SH-SY5Y (cell line): ENCODE data around the gene KBTBD12.

Source experiments
- GATA2 ChIP-seq: IDR thresholded peaks from 2 replicates; pipeline ENCODE4 v1.6.1; 2011; ENCODE audit warnings: mild to moderate bottlenecking, low read depth, low read length
- GATA3 ChIP-seq: IDR thresholded peaks from 2 replicates; pipeline ENCODE4 v1.6.1; 2011; ENCODE audit warnings: low read depth, mild to moderate bottlenecking, low read length, moderate library complexity

The KBTBD12 gene

GRCh38 chr3:127961124-127961523, 46.1 kb downstream of the KBTBD12 start:
- TF ChIP-seq GATA2 (no peak), GATA3 (no peak)

- TF ChIP-seq GATA2 = no peak
Observed at GRCh38 chr3:127961963-127962362, 46.9 kb downstream of the KBTBD12 start.

DNA sequence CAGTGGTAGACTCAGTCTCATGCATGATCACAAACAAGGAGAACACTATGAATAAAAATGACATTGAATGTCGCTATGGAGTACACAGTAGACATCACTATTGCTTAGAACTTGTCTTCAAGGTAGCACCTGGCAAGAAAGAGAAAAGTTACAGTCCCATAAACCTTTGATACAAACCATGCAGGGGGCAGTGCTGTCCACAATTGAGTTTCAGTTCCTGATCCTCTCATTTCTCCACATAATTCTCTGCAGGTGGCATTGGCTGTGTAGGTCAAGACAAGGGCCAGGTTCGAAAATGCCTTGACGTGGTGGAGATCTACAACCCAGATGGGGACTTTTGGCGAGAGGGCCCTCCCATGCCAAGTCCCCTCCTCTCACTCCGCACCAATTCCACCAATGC, 47.9 kb downstream of the KBTBD12 start:
- TF ChIP-seq GATA2 (no peak), GATA3 (no peak)

DNA sequence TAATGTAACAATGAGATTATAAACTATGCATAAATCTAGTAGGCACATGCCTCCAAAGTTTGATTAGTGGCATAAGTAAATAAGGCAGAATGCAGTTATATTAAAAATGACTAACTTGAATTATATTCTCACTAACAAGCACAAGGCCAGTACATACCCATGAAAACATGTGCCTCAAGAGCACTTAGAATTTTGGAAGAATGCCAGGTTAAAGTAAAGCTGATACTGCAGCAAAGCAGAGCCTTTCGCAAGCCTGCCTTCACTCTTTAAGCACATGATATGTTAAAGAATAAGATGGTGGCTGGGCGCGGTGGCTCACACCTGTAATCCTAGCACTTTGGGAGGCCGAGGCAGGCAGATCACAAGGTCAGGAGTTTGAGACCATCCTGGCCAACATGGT, 49.0 kb downstream of the KBTBD12 start:
- TF ChIP-seq GATA3 (no peak), GATA2 (no peak)

- TF ChIP-seq GATA2 (no peak), GATA3 (no peak)
Observed at GRCh38 chr3:127964816-127965215, 49.8 kb downstream of the KBTBD12 start.

DNA sequence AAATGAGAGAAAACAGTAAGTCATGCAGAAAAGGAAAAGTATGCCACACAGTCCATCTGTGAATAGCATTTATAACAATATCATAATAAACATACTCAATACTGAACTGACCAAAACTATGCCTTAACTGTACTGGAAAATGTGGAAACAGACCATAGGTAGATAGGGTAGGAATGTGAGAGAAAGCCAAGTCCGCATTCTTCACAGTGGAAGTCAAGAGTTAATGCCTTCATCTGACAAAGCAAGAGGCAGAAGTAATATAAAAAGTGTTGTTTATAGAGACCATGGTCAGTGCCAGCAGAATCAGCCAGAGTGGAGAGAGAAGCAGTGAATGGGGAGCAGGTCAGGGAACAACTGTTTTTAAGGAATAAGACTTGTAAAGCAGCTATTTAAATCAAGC, 52.3 kb downstream of the KBTBD12 start:
- no peak for TF ChIP-seq GATA3
- TF ChIP-seq GATA2 = no peak

DNA sequence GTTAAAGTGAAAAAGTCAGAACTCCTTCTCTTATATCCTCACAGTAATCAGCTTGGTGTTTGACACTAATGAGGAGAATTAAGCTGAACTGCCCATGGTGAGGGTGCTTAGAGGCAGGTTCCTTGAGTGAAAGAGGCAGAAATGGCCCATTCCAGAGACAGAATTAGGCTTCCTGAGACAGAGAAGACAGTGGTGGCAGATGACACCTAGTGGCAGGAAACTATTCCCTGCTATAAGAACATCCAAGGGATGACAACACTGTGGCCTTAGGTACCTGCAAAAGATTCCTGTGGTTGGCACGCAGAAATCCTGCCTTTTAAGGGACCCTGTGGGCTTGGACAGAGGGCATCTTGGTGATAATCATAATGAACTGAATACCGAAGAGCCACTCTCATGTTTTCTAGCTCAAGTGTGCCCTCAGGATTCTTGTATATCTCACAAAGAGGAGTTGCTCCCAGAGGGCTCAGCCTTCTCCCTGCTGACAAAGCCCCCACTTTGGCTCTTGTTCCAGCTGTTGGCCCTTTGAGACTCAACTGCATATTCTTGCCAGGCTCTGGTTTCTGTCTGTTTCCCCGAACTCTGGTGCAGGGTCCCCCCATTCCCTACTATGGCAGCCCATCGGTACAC, 56.0 kb downstream of the KBTBD12 start:
- TF ChIP-seq GATA2 (no peak), GATA3 (no peak)

GRCh38 chr3:127974226-127974625, 59.2 kb downstream of the KBTBD12 start:
- TF ChIP-seq GATA3 = no peak
- TF ChIP-seq GATA2 = no peak

- no peak for TF ChIP-seq GATA2
- no peak for TF ChIP-seq GATA3
Observed at GRCh38 chr3:127975153-127976029, 60.4 kb downstream of the KBTBD12 start.

- TF ChIP-seq GATA2 (no peak), GATA3 (no peak)
Observed at GRCh38 chr3:127978636-127979035, 63.6 kb downstream of the KBTBD12 start.

DNA sequence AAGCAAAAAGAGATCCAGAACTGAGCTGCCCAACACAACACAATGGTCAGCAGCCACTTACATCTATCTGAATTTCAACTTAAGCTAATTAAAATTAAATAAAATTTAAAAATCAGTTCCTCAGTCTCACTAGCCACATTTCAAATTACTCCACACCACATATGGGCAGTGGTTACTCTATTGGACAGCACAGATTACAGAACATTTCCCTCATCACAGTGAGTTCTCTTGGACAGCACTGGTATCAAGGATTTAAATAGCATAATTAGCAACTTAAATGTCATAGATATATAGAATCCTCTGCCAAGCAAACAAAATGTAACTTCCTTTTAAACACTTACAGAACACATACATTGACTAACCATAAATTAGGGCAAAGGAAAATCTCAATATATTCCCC, 64.4 kb downstream of the KBTBD12 start:
- TF ChIP-seq GATA2 (no peak), GATA3 (no peak)

- no peak for TF ChIP-seq GATA2
- TF ChIP-seq GATA3 = no peak
Observed at GRCh38 chr3:127981097-127981496, 66.1 kb downstream of the KBTBD12 start.

GRCh38 chr3:127982155-127982554, 67.1 kb downstream of the KBTBD12 start:
- no peak for TF ChIP-seq GATA3

GRCh38 chr3:127984241-127984975, 69.4 kb downstream of the KBTBD12 start:
- no peak for TF ChIP-seq GATA2
- TF ChIP-seq GATA3 = no peak

GRCh38 chr3:127985216-127985615, 70.2 kb downstream of the KBTBD12 start:
- TF ChIP-seq GATA2 (no peak), GATA3 (no peak)
